DMS53 (cell line): ENCODE data around the gene TEX19.

Source experiments
- DNase-seq: peaks from one replicate; lab custom pipeline; 2025; lab: John Stamatoyannopoulos, UW

TEX19 gene

DNA sequence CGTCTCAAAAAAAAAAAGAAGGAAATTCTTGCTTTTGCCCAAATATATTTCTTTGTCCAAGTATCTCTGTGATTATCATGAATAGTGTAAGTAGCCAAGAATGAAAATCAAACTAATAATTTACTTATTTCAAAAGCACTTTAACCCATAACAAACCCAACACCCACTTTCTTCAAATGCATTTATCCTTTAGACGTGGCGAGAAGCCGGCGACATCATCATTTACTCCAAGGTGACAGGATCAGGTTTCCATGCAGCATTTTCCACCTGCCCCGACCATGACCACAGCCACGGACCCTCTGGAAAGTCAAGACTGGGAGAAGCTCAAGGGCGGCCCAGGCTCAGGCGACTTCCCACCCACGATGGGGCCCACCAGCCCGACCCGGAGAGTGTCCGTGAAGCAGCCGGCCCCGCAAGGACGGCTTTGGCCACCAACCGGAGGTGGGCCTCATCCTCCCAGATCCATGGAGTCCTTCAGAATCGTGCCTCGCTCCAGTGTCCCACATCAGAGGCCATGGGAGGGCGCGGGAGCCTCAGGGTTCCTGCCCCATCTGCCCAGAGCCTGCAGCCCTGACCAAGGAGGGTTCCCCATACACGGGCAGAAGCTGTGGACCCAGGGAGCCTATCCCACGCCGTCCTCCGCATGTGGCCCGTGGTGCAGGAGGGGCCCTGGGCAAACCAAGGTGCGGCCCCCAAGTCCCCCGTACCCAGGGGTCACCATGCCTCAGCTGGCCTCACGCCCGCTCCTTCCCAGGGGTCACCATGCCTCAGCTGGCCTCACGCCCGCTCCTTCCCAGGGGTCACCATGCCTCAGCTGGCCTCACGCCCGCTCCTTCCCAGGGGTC, 31.2 kb downstream of the TEX19 start:
- DNase-seq = no peak

DNA sequence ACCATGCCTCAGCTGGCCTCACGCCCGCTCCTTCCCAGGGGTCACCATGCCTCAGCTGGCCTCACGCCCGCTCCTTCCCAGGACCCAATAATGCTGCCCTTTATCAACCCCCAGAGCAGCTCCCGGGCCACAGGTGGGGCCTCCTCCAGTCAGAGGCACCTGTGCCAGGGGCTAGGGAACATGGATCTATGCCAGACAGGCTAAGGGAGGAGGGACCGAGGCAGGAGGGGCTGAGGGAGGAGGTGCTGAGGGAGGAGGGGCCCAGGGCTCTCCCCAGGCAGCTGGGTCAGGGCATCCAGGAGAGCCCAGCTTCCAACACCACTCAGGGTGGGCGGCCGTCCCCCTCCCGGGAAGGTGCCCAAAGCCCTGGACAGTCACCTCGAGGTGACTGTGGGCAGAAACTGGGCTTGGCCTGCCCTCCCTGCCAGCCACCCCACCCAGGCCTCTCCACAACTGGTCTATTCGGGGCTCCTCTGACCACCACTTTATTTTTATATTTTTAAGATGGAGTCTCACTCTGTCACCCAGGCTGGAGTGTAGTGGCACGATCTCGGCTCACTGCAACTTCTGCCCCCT, 31.9 kb downstream of the TEX19 start:
- no peak for DNase-seq

DNA sequence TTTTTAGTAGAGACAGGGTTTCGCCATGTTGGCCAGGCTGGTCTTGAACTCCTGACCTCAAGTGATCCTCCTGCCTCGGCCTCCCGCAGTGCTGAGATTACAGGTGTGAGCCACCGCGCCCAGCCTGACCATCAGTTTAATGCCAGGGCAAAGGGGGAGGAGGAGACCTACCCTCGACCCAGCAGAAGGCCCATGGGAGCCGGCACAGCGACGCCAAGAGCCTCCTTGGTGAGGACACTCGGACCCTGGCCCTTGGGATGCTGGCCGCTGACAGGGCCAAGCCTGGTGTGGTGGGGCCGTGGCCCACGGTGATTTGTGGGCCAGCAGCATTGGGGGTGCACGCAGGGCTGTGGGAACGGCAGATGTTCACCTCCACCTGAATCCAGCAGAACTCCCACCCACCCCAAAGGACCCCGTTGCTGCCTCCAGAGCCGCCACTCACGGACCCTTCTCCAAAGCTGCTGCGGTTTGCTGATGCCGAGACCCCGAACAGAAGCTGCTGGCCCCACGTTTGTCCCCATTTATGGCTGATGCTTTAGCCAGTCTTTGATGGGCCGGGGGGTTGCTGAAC, 32.5 kb downstream of the TEX19 start:
- no peak for DNase-seq

DNA sequence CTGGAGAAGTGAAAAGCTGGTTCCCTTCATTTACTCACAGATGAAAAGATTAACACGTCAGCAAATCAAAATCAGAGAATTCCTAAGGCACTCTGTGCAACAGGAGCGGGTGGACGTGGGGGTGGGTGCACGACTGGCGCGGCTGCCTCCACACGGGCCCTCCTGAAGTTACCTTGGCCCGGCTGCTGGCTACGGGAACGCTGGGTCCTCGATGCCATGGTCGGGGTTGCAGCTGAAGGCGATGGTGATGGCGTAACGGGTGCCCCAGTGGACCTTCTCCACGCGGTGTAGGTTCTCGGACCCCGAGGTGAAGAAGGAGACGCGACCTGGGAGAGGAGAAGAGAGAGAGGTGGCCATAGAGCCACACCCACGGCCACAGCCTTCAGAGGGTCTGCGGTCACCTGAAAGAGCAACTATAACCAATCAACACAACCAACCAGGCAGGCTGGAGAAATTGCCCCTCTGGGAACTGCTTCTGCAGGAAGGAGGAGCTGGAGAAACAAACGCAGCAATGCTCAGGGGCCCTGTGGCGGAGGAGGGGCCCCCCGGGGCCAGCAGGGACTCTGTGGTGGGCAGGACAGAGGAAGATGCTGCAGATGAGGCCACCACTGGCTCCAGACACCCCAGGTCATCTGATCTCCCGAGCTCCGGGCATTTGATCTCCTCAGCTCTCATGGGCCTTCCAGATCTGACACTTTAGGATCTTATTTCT, 33.3 kb downstream of the TEX19 start:
- DNase-seq = no peak

DNA sequence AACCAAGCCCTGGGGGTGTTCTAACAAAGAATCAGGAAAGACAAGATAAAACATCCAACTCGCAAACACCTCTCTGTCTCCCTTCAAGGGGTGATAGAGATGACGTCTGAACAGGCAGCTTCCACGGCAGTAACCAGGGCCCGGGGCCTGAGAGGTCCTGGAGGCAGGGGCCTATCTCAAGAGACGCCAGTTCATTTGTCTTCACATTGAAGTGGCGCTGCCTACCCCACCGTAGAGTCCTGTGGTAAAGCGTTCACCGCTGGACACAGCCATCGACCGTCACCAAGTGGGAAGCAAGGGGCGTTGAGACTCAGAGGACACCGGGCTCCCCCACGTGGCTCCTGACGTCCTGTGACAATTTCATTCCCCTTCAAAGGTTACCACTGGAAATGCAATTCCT, 33.9 kb downstream of the TEX19 start:
- DNase-seq = no peak

DNA sequence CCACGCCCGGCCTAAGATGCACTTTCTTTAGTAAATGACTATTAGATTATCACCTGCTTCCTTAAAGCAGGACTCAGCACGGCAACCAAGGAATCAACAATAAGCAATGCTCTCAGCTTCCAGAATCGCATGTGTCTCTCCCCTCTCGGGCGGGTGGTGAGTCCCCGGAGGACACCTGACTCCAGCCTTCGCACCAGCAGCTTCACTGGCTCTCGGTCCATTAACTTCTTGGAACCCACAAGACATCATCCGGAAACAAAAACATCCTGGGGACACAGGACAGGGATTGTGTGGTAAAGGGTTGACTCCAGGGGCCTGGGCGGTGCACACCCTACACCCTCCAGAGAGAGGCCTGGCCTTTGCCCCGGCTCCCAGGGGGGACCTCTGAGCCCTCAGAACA, 35.2 kb downstream of the TEX19 start:
- no peak for DNase-seq

DNA sequence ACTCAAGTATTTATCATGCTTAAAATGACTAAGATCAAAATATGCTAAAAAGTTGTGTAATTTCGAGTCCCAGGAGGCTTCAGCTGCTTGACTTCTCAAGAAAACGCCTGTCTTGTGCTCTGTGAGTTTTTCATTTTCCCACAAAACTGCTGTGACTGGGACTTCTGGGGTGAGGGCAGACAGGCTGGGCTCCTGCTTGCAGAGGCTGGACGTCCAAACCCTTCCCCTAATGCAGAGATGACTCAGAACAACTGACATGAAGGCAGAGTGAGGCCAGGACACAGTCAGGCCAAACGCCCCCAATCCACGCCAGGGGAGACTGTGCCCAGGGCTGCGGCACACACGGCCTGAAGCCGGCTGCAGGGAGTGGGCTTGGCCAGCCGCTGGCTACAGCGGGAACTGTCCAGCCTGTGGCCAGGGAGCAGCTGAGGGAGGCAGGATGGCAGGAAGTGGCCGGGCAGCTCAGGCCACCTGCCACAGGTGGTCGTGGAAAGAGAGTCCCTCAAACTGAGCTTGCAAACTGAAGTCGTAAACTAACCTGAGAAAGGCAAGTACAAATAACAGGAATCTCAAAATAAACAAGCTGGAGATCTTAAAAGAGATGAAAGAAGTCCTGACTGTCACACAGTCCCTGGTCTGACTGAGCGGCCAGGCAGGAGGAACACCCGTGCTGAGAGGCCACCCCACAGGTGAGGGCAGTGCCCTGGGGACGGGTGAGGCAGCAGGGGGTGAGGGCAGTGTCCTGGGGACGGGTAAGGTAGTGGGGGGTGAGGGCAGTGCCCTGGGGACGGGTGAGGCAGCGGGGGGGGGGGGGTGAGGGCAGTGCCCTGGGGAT, 37.8 kb downstream of the TEX19 start:
- no peak for DNase-seq

DNA sequence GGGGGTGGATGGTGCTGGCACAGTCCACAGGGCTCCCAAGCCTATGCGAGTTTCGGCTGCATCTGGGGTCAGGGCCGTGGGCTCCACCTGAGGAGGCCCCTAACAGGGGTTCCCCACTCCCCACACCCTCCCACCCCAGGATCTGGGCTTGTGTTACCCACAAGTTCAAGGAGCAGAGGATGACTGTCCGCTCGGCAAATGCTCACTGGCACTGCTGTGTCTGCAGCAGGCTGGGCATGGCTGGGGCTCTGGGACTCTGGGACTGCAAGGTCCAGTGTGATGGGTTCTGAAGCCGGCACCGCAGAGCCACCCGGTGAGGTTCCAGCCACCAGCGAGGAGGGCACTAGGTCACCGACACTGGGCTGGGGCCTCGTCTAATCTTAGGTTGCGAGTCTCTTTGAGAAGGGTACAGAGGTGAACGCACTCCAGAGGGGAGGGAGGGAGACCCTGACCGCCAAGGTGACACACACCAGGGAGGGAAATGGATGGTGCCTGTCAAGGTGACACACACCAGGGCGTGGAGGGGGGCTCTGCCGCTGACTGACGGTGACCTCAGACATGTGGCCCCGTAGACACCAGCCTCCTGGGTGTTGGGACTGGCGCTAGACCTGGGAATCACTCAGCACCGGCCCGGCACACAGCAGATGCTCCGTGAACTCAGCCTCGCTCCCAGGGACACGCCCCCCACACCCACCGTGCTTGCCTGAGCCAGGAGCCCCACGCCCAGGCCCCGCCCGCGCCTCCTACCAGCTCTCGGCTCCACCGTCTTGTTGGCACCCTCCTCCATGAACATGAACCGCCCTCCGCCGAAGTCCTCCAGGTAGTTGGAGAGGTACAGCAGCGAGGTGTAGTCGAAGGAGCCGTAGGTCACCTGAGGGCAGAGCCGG, 38.6 kb downstream of the TEX19 start:
- no peak for DNase-seq

DNA sequence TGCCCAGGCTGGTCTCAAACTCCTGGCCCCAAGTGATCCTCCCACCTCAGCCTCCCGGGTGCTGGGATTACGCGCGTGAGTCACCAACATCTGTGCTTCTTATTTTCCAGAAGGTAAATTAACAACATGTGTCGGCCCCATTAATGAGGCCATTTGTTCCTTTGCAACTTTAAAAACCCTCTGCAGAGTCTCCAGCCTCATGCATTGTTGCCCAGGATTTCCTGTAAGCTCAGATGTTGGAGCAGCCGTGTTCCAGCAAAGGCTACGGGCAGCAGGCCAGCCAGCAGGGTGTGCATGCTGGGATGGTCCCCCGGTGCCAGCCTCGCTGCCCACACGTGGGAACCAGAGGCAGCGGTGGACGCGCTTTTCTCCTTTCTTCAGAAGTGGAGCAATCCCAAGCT, 40.0 kb downstream of the TEX19 start:
- DNase-seq = no peak

DNA sequence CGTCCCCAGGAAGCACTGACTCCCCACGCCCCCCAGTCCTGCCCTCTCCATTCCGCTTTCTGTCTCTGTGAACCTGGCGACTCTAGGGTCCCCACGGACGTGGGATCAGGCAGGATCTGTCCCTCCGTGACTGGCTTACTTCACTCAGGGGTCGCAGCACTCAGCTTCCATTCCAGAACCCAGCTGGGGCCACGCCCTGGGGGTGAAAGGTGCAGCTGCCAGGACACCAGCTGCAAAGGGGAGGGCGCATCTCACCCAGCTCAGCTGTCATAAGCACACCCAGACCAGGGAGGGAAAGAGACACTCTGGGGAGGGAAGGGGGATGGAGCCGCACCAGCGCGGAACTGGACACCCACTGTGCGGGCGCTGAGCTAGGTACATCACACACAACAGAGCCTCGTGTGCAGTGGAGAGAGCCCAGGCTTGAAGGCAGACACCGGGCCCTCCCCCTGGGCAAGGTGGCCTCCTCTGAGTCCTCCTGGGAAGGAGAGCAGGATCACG, 40.6 kb downstream of the TEX19 start:
- no peak for DNase-seq

DNA sequence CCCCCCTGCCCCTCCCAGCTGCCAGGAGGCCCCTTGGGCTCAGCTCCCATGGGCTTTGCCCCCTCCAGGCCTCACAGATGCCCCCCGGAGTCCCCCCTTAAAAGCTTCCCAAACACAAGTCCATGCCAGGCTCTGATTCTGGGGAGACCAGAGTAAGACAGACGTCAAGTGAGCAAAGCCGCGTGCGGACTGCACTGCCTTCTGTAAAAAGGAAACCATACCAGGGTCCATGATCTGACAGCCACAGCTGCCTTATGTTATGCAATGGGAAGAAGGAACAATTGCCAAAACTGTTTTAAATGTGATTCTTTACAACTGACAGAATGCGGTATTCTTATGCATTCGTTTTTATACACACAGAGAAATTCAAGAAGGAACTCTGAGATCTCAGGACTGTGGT, 41.2 kb downstream of the TEX19 start:
- no peak for DNase-seq

DNA sequence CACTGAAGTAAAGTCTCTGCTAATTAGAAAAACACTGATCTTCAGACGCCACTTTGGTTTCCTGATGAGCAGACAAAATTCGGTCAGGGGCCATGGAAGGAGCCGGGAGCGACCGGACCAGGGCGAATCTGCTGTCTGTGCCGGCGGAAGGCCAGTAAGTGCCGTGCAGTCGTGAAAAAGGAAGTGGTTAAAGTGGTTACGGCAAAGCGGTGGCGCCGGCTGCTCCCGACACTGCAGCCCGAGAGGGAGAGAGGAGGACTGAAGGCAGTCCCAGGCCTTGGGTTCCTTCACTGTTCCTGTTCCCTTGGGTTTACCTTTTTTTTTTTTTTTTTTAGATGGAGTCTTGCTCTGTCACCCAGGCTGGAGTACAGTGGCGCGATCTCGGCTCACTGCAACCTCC, 41.8 kb downstream of the TEX19 start:
- DNase-seq = no peak

DNA sequence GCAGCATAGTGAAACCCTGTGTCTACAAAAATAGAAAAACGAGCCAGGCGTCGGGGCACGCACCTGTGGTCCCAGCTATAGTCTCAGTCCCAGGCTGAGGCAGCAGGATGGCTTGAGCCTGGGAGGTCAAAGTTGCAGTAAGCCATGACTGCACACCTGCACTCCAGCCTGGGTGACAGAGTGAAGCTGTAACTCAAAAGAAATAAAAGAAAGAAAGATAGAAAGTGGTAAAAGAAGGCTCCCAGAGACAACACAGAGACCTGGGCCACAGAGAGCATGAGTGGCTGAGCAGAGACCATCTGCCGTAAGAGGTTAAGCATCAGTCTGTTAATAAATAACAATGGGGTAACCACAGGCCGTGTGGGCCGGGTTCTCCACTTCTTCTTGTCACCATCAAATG, 43.8 kb downstream of the TEX19 start:
- peak; percentile 56 for DNase-seq

DNA sequence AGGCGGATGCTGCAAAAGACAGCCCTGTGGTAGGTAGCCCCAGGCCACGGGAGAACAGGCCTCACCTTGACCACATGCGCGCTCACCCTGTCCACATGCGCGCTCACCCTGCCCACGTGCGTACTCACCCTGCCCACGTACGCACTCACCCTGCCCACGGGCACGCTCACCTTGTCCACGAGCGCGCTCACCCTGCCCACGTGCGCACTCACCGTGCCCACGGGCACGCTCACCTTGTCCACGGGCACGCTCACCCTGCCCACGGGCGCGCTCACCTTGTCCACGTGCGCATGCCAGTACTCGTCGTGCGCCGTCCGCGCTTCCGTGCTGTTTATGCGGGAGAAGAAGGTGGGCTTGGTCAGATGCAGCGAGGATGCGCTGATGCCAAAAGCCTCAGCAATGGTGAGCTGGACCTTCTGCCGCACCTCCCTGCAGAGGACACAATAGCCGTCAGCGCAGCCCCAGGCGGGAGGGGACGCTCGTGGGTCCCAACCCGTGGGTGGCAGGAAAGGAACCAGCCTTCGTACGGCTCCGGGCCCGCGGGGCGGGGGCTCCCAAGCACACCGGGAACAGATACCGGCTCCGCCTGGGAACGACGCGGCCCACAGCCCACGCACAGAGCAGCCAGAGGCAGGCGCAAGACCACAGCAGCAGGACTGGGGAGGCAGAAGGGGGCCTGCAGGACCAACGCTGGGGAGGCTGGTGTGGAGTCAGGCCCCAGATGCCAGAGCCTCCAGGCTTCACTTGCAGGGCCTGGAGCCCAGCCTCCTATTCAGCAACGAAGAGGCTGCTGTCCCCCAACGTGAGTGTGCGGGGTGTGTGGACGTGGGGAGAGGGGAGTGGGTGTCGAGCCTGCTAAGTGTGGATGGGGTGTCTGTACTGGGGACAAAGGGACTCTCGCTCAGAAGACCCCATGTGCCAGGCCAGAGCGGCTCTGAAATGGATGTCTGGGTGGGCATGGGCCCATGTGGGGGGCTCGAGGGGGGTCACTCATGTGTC, 44.9 kb downstream of the TEX19 start:
- no peak for DNase-seq

DNA sequence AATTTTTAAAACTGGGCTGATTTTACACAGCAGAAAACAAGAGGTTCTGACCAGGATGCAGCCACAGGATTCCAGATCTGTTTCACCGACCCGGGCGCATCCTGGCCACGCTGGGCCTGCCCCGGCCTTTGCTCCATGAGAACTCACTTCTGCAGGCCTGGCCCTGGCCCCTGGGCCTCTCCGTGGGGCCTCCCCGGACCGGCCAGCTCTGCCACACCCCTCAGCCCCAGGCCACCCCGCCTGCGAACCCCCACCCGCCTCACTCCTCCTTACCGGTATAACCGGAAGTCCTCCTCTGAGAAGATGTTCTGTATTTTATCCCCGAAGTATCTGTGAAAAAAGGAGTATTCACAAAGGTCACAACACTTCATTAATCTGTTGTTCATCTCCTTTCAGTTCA, 46.0 kb downstream of the TEX19 start:
- no peak for DNase-seq

DNA sequence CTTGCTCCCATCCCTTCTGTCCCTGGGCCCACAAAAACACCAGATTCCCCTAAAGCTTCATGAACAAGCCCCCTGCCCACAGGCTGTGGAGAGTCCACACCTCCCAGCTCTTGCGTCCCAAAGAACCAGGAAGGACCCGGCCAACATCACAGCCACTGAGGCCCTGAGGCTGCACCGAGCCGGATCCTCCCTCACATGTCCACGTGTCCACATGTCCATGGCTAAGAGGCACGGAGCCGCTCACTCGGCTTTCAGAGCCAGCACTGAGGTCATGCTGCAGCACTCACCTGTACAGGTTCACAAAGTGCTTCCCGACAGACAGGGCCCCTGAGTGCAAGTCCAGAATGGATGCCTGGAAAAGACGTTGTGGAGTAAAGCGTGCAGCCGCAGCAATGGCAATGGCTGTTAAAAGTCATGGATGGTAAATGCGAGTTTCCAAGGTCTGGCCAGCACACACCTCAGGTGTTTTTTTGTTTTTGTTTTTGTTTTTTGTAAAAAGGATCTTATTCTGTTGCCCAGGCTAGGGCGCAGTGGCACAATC, 47.2 kb downstream of the TEX19 start:
- DNase-seq = no peak

DNA sequence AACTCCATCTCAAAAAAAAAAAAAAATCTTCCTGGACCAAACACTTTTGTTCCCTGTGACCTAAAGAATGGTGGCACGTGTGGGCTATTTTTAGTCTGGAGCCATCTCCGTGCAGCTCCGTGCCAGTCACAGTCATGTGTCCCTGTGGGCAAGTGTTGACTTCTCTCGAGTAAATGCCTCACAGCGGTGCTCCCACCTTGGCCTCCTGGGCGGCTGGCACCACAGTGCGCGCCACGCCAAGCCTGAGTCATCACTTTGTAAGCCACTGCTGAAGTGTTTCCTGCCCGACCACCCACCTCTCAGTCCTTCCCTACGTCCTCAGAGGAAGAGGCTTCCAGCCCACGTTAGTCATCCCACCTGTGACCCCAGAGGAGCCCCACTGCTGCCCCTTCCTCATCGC, 48.2 kb downstream of the TEX19 start:
- no peak for DNase-seq

DNA sequence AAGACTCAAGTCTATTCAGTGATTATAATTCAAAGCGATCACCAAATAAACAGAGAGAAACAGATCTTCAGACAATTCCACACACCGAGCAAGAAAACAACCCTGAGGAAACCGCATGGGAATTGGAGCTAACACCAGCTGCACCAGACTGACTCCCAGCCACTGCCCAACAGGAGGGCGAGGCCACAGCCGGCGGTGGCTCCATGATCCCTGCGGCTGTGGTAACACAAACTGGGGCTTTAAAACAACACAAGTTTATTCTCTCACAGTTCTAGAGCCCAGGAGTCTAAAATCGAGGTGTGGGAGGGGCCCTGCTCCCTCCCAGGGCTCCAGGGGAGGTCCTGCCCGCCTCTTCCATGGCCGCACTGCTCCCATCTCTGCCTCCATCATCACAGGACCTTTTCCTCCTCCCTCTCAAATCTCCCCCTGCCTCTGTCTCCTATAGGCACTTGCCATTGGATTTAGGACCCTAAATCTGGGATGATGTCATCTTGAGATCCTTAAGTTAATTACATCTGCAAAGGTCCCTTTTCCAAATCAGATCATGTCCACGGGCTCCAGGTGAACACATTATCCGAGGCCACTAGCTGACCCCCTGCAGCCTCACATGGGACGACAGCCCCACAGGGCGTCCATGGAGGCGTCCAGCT, 49.4 kb downstream of the TEX19 start:
- DNase-seq = no peak

DNA sequence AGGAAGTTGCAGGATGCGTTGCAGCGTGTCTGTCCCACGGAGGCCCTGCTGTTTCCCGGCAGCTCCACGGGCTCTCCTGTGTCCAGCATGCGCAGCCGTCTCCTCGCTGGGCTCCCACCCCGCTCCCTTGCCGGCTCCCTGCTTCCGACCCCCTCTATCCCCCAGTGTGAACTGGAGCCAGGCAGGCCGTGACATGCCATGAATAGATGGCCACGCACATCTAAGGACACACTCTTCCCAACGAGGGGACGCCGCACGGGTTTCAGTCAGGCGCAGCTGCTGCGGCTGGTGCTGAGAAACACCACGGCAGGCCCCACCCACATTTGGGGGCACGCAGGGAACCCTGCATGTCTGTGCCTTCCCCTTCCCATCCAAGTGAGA, 49.9 kb downstream of the TEX19 start:
- DNase-seq = no peak
